CD4-positive, alpha-beta T cell treated with Interleukin-15 for 1 hour (primary cell): ENCODE results near the gene DKK3.

Source experiments
- DNase-seq: peaks from one replicate; pipeline ENCODE4 v3.0.0-alpha.2; 2020

The DKK3 gene

DNA sequence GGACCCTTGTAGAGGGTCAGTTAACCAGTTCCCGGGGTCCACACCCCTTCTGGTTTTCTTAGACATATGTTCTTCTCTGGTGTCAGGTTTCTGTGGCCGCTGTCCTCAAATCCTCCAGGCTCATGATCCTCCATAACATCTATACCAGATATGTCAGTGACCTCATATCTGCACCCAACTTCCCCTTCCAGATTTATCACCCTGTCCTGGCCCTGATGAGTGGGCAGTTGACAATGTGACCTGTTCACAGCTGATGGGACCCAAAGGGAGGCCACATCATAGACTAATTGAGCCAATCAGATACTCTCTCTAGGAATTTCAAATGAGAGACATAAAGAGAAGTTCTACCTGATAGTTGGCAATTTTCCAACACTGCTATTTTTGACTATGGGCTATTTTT lies 5.1 kb downstream of the DKK3 start:
- DNase-seq = no peak

GRCh38 chr11:12001186-12001585 lies 7.2 kb downstream of the DKK3 start:
- DNase-seq = no peak

- no peak for DNase-seq
Measured at GRCh38 chr11:11998091-11998781, 10.2 kb downstream of the DKK3 start.

DNA sequence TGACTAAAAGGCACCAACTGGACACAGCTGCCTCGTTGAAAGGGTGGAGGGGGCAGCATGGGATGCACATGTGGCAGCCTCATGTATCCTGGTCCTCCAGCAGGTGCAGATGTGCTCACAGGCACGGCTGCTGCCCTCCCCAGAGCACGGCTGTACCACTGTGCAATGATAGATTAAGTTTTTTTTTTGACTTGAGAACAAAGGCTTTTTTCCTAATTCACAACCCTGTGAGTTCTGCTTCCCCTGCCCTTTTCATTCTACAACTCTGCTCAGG lies 11.4 kb downstream of the DKK3 start:
- DNase-seq = no peak

GRCh38 chr11:11996321-11997048 lies 11.9 kb downstream of the DKK3 start:
- no peak for DNase-seq

DNA sequence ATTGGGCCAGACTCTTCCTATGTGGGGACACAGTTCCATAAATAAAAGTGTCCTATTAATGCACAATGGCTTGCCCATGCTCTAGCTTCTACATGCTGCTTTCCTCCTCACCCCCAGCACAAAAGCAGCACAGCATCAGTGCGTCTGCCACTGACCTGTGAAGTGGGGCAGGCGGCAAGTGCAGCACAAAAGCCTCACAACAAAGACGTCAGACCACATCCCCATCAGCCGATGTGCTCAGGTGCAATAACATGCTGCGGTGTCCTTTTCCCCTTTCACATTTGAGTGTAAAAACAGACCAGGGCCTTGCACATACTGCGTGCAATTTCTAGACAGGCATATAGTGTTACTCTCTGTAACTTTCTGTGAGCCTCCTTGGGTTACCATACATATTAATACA lies 12.8 kb downstream of the DKK3 start:
- DNase-seq = no peak

DNA sequence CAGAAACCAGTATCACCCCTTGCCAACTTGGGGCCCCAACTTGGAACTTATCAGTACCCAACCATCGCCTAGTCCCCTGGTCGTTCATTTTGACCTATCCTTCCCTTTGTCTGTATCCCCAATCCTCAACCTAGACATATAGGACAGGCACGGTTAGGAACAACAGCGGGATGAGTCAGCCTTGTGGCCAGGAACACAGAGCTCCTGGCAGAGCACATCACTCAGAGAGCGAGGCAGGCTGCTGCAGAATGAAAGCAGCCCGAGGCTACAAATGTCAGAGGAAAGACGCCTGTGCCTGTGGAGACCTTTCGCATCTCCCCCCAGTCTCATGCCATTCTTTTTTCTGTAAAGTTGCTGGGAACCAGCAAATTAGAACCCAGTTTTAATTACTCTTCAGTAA lies 14.6 kb downstream of the DKK3 start:
- DNase-seq = no peak

GRCh38 chr11:11992257-11993212 lies 15.9 kb downstream of the DKK3 start:
- no peak for DNase-seq

GRCh38 chr11:11989774-11990744 lies 18.4 kb downstream of the DKK3 start:
- no peak for DNase-seq

GRCh38 chr11:11988681-11989261 lies 19.7 kb downstream of the DKK3 start:
- DNase-seq = no peak

- DNase-seq = no peak
Measured at GRCh38 chr11:11988099-11988651, 20.3 kb downstream of the DKK3 start.

DNA sequence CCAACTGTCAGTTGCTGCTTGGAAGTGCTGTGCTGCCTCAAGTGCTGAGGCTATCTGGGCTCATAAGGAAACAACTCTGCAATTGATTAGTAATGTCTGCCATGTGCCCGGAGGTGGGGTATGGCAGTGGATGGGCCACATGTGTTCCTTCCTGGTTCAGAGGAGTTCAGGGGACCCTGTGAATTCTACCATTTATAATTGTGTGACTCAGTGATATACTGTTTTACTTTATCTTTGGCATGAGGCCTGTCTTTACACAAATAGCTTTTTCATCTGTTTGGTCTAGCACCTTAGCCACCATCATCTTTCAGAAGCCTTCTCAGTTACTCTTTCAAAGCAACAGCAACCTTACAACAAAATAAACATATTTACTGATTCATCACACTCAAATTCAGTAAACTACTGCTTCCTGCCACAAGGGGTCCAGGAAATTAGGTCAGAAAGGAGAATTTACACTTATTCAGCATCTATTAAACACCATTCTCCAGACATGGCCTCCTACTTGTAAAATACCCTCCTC lies 20.9 kb downstream of the DKK3 start:
- DNase-seq = no peak

DNA sequence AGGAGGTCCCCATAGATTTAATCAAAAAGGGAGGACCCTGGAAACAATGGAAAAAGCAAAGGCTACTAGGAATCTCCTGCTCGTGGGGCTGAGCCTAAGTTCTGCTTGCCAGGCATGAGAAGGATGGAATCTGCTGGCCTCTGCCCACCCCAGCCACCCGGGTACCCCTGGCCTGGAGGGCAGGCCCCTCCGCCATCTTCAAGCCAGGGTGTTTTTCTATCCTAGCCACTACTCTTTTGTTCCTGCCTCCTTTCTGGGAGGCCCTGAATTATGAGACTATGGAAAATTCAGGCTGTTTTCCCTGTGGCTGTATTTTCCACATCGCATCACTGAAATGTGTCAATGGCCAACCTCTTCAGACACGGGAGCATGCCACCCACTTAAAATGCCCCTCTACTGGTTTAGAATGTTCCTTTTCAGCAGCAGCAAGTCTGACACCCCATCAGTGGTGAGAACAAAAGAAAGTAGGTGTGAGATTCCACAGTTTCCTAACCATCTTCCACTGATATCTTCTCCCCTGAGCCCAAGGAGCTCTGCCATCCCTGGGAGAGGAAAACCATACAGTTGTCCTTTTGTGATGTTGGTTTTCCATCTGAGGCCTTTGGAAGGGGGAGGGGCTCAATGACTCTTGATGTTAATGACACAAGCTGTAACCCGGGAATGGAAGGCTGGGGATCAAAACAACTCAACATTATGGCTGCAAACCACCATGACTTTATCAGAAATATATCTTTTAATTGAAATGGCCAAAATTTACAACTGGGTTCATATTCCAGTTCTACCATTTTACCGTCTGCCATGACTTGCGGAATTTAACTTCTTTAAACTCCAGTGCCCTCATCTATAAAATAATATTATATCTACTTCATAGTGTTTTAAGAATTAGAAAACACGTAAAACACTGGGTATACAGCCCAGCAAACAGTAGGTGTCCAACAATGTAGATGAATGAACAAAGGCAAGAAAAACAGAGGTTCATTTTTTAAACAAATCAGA lies 22.2 kb downstream of the DKK3 start:
- no peak for DNase-seq

GRCh38 chr11:11985016-11985715 lies 23.3 kb downstream of the DKK3 start:
- no peak for DNase-seq

GRCh38 chr11:11984563-11984962 lies 23.9 kb downstream of the DKK3 start:
- DNase-seq = no peak

DNA sequence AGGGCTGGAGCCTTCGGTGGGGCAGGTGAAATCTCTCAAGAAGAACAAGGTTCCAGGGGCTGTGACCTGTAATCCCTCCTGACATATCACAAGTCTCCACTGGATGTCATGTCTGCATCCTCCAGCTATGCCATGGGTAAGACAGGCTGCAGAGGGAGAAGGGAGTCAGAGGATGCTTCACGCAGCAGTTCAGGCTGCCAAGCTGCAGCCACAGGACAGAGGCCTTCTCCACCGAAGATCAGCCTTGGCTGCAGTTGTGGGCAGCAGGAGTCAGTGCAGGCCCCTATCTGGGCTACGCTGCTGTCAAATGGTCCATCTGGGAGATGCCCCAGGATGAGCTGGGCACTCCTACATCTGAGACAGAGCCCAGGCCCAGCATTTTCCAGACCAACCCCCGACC lies 25.0 kb downstream of the DKK3 start:
- no peak for DNase-seq

- DNase-seq = no peak
Measured at GRCh38 chr11:11982975-11983374, 25.5 kb downstream of the DKK3 start.

DNA sequence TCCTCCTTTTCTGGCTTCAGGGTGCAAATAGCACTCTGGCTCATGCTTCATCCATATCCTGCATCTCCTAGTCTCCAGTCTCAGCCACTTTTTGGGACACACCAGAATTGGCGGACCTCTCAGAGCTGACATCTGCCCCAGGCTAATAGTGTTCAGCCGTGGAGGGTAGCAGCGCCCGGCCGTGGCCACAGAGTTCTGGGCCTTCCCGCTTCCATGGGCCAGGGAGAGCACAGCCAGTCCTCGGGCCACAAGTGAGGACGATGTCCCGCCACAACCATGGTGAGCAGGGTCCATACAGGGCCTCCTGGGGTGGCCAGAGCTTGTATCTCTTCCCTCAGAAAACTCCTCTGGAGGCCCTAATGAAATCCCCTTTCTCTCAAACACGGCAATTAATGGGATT lies 26.0 kb downstream of the DKK3 start:
- no peak for DNase-seq

DNA sequence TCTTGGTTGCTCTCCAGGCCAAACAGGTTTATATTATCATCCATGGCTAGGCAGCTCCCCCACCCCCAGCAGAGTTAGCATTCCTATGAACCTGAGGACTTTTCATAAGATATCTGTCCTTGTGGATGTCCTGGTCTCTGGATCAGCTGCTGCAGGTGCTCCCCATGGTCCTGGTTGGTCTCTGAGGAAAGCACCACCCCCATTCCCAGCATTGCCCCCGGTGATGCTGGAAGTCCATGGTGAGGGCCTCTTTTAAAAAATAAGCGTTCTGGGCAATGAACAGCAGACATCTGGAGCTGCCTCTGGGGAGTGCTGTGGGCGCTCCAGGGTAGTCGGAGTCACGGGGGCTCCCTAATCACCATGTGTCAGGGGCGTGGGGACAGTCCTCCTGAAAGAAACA lies 26.6 kb downstream of the DKK3 start:
- DNase-seq = no peak

DNA sequence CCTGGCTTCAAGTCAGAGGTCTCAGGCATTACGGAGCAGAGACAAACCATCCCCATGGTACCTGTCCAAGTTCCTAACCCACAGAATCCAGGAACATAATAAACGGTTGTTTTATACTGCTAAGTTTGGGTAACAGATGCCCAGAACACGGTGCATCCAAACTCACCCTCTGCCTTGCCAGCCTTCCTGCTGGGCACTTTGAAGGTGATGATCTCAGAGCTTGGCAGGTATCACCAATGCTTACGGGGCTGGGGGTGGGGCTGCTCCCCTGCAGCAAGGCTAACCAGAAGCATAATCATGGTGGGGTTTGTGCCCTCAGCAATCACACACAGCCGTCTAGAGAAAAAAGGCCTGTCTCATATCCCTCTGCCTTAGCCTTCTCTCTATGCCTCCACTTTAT lies 27.1 kb downstream of the DKK3 start:
- DNase-seq = no peak
